ENCODE data around the gene SLC22A5.

SLC22A5 gene

GRCh38 chr5:132342291-132343180 is 27.0 kb upstream of the SLC22A5 start:
- no peaks in the 10 kb centered on the region for H3K36me3 ChIP-seq (replicated peaks)
- no peak for DNase-seq
- in situ Hi-C loops (cut with HindIII; ENCODE audit: low pct_ligation_motif_present, low sequenced_read_pairs): no loop called here
- no peak overlapping the region for H3K27ac ChIP-seq
- H3K4me3 ChIP-seq (ENCODE audit: low read depth, low read length): no peak overlapping the region
- TF ChIP-seq, protein P1, sequence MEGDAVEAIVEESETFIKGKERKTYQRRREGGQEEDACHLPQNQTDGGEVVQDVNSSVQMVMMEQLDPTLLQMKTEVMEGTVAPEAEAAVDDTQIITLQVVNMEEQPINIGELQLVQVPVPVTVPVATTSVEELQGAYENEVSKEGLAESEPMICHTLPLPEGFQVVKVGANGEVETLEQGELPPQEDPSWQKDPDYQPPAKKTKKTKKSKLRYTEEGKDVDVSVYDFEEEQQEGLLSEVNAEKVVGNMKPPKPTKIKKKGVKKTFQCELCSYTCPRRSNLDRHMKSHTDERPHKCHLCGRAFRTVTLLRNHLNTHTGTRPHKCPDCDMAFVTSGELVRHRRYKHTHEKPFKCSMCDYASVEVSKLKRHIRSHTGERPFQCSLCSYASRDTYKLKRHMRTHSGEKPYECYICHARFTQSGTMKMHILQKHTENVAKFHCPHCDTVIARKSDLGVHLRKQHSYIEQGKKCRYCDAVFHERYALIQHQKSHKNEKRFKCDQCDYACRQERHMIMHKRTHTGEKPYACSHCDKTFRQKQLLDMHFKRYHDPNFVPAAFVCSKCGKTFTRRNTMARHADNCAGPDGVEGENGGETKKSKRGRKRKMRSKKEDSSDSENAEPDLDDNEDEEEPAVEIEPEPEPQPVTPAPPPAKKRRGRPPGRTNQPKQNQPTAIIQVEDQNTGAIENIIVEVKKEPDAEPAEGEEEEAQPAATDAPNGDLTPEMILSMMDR (IDR thresholded peaks at IDR 0.05; ENCODE audit: low read depth, low read length, missing control alignments): peak; percentile 18
- no peaks in the 10 kb centered on the region for H3K27me3 ChIP-seq (replicated peaks)

GRCh38 chr5:132344775-132345514 is 24.6 kb upstream of the SLC22A5 start:
- Histone ChIP-seq H3K36me3 (replicated peaks) (no peaks in the 10 kb centered on the region), H3K4me3 (ENCODE audit: low read depth, low read length) (no peak overlapping the region), H3K27me3 (replicated peaks) (no peaks in the 10 kb centered on the region), H3K27ac (no peak overlapping the region)
- in situ Hi-C loops (cut with HindIII; ENCODE audit: low pct_ligation_motif_present, low sequenced_read_pairs): no loop called here
- DNase-seq: no peak
- TF ChIP-seq, protein P1 (IDR thresholded peaks at IDR 0.05; ENCODE audit: low read depth, low read length, missing control alignments): no peak

- no peak for DNase-seq
- in situ Hi-C loops (cut with HindIII; ENCODE audit: low pct_ligation_motif_present, low sequenced_read_pairs): no loop called here
- TF ChIP-seq, protein P1 (IDR thresholded peaks at IDR 0.05; ENCODE audit: low read depth, low read length, missing control alignments): no peak
Observed at GRCh38 chr5:132353486-132353995, 16.0 kb upstream of the SLC22A5 start.

GRCh38 chr5:132354381-132355139 is 14.9 kb upstream of the SLC22A5 start:
- no peak overlapping the region for H3K27ac ChIP-seq
- no peaks in the 10 kb centered on the region for H3K27me3 ChIP-seq (replicated peaks)
- TF ChIP-seq, protein P1 (IDR thresholded peaks at IDR 0.05; ENCODE audit: low read depth, low read length, missing control alignments): no peak
- H3K4me3 ChIP-seq (ENCODE audit: low read depth, low read length): no peak overlapping the region
- in situ Hi-C loops (cut with HindIII; ENCODE audit: low pct_ligation_motif_present, low sequenced_read_pairs): no loop called here
- DNase-seq: no peak
- no peaks in the 10 kb centered on the region for H3K36me3 ChIP-seq (replicated peaks)

More at GRCh38 chr5:132353486-132353995, 16.0 kb upstream of the SLC22A5 start:
- no peak overlapping the region for H3K4me3 ChIP-seq (ENCODE audit: low read depth, low read length)
- H3K36me3 ChIP-seq (replicated peaks): no peaks in the 10 kb centered on the region
- no peaks in the 10 kb centered on the region for H3K27me3 ChIP-seq (replicated peaks)
- no peak overlapping the region for H3K27ac ChIP-seq

DNA sequence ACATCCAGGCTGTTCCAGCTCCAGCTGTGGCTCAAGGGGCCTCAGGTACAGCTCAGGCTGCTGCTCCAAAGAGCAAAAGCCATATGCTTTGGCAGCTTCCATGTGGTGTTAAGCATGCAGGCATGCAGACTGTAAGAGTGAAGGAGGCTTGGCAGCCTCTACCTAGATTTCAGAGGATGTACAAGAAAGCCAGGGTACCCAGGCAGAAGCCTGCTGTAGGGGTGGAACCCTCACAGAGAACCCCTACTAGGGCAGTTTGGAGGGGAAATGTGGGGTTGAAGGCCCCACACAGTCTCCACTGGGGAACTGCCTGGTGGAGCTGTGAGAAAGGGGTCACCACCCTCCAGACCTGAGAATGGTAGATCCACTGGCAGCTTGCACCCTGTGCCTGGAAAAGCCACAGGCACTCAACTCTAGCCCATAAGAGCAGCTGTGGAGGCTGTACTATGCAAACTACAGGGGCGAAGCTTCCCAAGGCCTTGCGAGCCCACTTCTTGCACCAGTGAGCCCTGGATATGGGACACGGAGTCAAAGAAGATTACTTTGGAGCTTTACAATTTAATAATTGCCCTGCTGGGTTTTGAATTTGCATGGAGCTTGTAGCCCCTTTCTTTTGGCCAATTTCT is 14.3 kb upstream of the SLC22A5 start:
- H3K27me3 ChIP-seq (replicated peaks): no peaks in the 10 kb centered on the region
- in situ Hi-C loops (cut with HindIII; ENCODE audit: low pct_ligation_motif_present, low sequenced_read_pairs): no loop called here
- DNase-seq: no peak
- H3K27ac ChIP-seq: no peak overlapping the region
- no peak overlapping the region for H3K4me3 ChIP-seq (ENCODE audit: low read depth, low read length)
- TF ChIP-seq, protein P1 (IDR thresholded peaks at IDR 0.05; ENCODE audit: low read depth, low read length, missing control alignments): no peak
- H3K36me3 ChIP-seq (replicated peaks): no peaks in the 10 kb centered on the region

All from brain microvascular endothelial cell (primary cell).